ENCODE results near the gene DRG2. TPM values are rescaled to one million over a fixed set of nuclear protein-coding genes. Genes with fewer than 3 reads are reported as not detected.

The DRG2 gene
- total and polyA plus RNA-seq, 2 of the 13 experiments (the other 11 are each of a cell fraction or from before 2014, with no cell fraction given): 20.1 to 26.6 TPM

GRCh38 chr17:18087610-18088491, at the start of gene DRG2 (continued):
- TF ChIP-seq GRHL1 (CRISPR knock-in tag; conservative IDR thresholded peaks at IDR 0.05) (no peak), PRDM15 (CRISPR knock-in tag; IDR thresholded peaks at IDR 0.05) (no peak; the same call in 1 of the 2 replicates), IKZF5 (CRISPR knock-in tag; IDR thresholded peaks at IDR 0.05) (peak; percentile 97), ZNF775 (CRISPR knock-in tag; IDR thresholded peaks at IDR 0.05; ENCODE audit: borderline replicate concordance) (peak; percentile 54; the same call in 1 of the 2 replicates), HNF1B (CRISPR knock-in tag; IDR thresholded peaks at IDR 0.05) (peak; percentile 90), SOX6 (IDR thresholded peaks at IDR 0.05) (no peak), SOX6 (CRISPR knock-in tag; IDR thresholded peaks at IDR 0.05) (peak; percentile 86), ZNF383 (CRISPR knock-in tag; IDR thresholded peaks at IDR 0.05; ENCODE audit: borderline replicate concordance) (peak; percentile 97; the same call in 1 of the 2 replicates), DMTF1 (CRISPR knock-in tag; IDR thresholded peaks at IDR 0.05) (0 out of 2 replicates have a peak, but pooled peaks have one; percentile 54), RFXAP (CRISPR knock-in tag; IDR thresholded peaks at IDR 0.05; ENCODE audit: borderline replicate concordance) (peak; percentile 93), ATRX (CRISPR knock-in tag; IDR thresholded peaks at IDR 0.05; ENCODE audit: borderline replicate concordance) (no peak), CHCHD3 (CRISPR knock-in tag; IDR thresholded peaks at IDR 0.05) (no peak), ZNF24 (IDR thresholded peaks at IDR 0.05) (peak; percentile 83), ZBTB2 (CRISPR knock-in tag; IDR thresholded peaks at IDR 0.05; ENCODE audit: low read depth) (peak; percentile 83)

Data from HepG2 (cell line).